SK-N-SH treated with all-trans-retinoic acid at 6 μM for 48 hours (cell line): ENCODE results near the gene THRB.

Source experiments
- ATAC-seq: fragments of 200-7000 bp; cut with Tn5 transposase; 3 replicates; pipeline ENCODE4 v1.9.1; 2020; ENCODE audit warnings: mild to moderate bottlenecking, moderate library complexity
- ARNTL ChIP-seq: fragments of 450-650 bp; formaldehyde crosslinking; IDR thresholded peaks from 2 replicates; pipeline ENCODE4 v1.5.0; 2020; ENCODE audit warnings: low read depth, mild to moderate bottlenecking, moderate library complexity, borderline replicate concordance
- BACH2 ChIP-seq: fragments of 250-450 bp; sonication (Bioruptor Pico); IDR thresholded peaks from 2 replicates; pipeline ENCODE4 v1.9.0; 2021; ENCODE audit warnings: mild to moderate bottlenecking, borderline replicate concordance
- CREB5 ChIP-seq: fragments of 250-450 bp; sonication (Bioruptor Pico); IDR thresholded peaks from 2 replicates; pipeline ENCODE4 v1.5.1; 2020; ENCODE audit warnings: low read depth, mild to moderate bottlenecking, moderate library complexity
- CSDC2 ChIP-seq: fragments of 250-450 bp; sonication (Bioruptor Pico); IDR thresholded peaks from 2 replicates; pipeline ENCODE4 v1.5.0; 2020; ENCODE audit warnings: mild to moderate bottlenecking, moderate library complexity
- CSRNP3 ChIP-seq: fragments of 250-450 bp; sonication (Bioruptor Pico); IDR thresholded peaks from 2 replicates; pipeline ENCODE4 v1.5.1; 2021; ENCODE audit warnings: mild to moderate bottlenecking, moderate library complexity
- ESRRG ChIP-seq: fragments of 250-450 bp; sonication (Bioruptor Pico); IDR thresholded peaks from 2 replicates; pipeline ENCODE4 v1.6.1; 2021; ENCODE audit warnings: mild to moderate bottlenecking
- ISL1 ChIP-seq: fragments of 250-450 bp; sonication (Bioruptor Pico); IDR thresholded peaks from 2 replicates; pipeline ENCODE4 v2.1.2; 2022; ENCODE audit warnings: mild to moderate bottlenecking, moderate library complexity
- OSR1 ChIP-seq: fragments of 250-450 bp; sonication (Bioruptor Pico); IDR thresholded peaks from 2 replicates; pipeline ENCODE4 v1.8.0; 2022; ENCODE audit warnings: moderate library complexity, mild to moderate bottlenecking, inconsistent platforms
- PPARA ChIP-seq: fragments of 250-450 bp; sonication (Bioruptor Pico); IDR thresholded peaks from 2 replicates; pipeline ENCODE4 v1.5.0; 2020; ENCODE audit warnings: mild to moderate bottlenecking, borderline replicate concordance
- SNAI2 ChIP-seq: fragments of 250-450 bp; sonication (Bioruptor Pico); IDR thresholded peaks from 2 replicates; pipeline ENCODE4 v1.5.0; 2020; ENCODE audit warnings: mild to moderate bottlenecking, moderate library complexity
- TOX ChIP-seq: fragments of 250-450 bp; sonication (Bioruptor Pico); IDR thresholded peaks from 2 replicates; pipeline ENCODE4 v1.8.0; 2021; ENCODE audit warnings: mild to moderate bottlenecking, moderate library complexity, borderline replicate concordance
- TSHZ2 ChIP-seq: fragments of 250-450 bp; sonication (Bioruptor Pico); IDR thresholded peaks from 2 replicates; pipeline ENCODE4 v1.5.0; 2020; ENCODE audit warnings: mild to moderate bottlenecking, moderate library complexity
- ZC3H10 ChIP-seq: fragments of 250-450 bp; sonication (Bioruptor Pico); IDR thresholded peaks from 2 replicates; pipeline ENCODE4 v1.5.1; 2021; ENCODE audit warnings: mild to moderate bottlenecking, moderate library complexity
- ZFP3 ChIP-seq: fragments of 250-450 bp; sonication (Bioruptor Pico); IDR thresholded peaks from 2 replicates; pipeline ENCODE4 v1.5.0; 2020; ENCODE audit warnings: mild to moderate bottlenecking, moderate library complexity
- ZFP30 ChIP-seq: fragments of 450-650 bp; formaldehyde crosslinking; IDR thresholded peaks from 2 replicates; pipeline ENCODE4 v1.5.0; 2022; ENCODE audit warnings: mild to moderate bottlenecking, moderate library complexity
- ZNF565 ChIP-seq: fragments of 450-650 bp; formaldehyde crosslinking; conservative IDR thresholded peaks from 2 replicates; pipeline ENCODE4 v1.5.0; 2020; ENCODE audit warnings: low read depth, mild to moderate bottlenecking, moderate library complexity
- ZNF70 ChIP-seq: fragments of 450-650 bp; formaldehyde crosslinking; IDR thresholded peaks from 2 replicates; pipeline ENCODE4 v1.5.0; 2020; ENCODE audit warnings: mild to moderate bottlenecking, moderate library complexity
- ZNF8 ChIP-seq: fragments of 450-650 bp; formaldehyde crosslinking; IDR thresholded peaks from 2 replicates; pipeline ENCODE4 v1.5.0; 2020; ENCODE audit warnings: mild to moderate bottlenecking, moderate library complexity

Gene THRB

GRCh38 chr3:24225385-24225950, 269.2 kb downstream of the THRB start:
- no peak for ATAC-seq
- TF ChIP-seq CREB5 (CRISPR knock-in tag) = no peak
- no peak for TF ChIP-seq PPARA (CRISPR knock-in tag)
- TF ChIP-seq ZNF8 (CRISPR knock-in tag) = no peak
- no peak for TF ChIP-seq ZC3H10 (CRISPR knock-in tag)
- no peak for TF ChIP-seq ZFP30 (CRISPR knock-in tag)
- no peak for TF ChIP-seq BACH2 (CRISPR knock-in tag)
- TF ChIP-seq TSHZ2 = no peak
- TF ChIP-seq CSRNP3 (CRISPR knock-in tag) = no peak
- no peak for TF ChIP-seq CSDC2 (CRISPR knock-in tag)
- no peak for TF ChIP-seq ZNF70
- TF ChIP-seq ISL1 = no peak
- no peak for TF ChIP-seq TOX (CRISPR knock-in tag)
- no peak for TF ChIP-seq ARNTL (CRISPR knock-in tag)
- no peak for TF ChIP-seq OSR1 (CRISPR knock-in tag)
- TF ChIP-seq, all 23 proteins: peak for 0

- no peak for TF ChIP-seq ISL1
- no peak for TF ChIP-seq PPARA (CRISPR knock-in tag)
- no peak for TF ChIP-seq ZNF8 (CRISPR knock-in tag)
- no peak for TF ChIP-seq SNAI2 (CRISPR knock-in tag)
- no peak for TF ChIP-seq ZFP3 (CRISPR knock-in tag)
- no peak for TF ChIP-seq ESRRG
- TF ChIP-seq CREB5 (CRISPR knock-in tag) = no peak
- no peak for TF ChIP-seq ZC3H10 (CRISPR knock-in tag)
- no peak for TF ChIP-seq ZFP30 (CRISPR knock-in tag)
- TF ChIP-seq, all 23 proteins: peak for 0
- no peak for ATAC-seq
Measured at GRCh38 chr3:24224666-24225384, 269.8 kb downstream of the THRB start.

GRCh38 chr3:24222165-24222805, 272.4 kb downstream of the THRB start:
- no peak for TF ChIP-seq ARNTL (CRISPR knock-in tag)
- TF ChIP-seq ZNF565 (CRISPR knock-in tag) = no peak
- TF ChIP-seq CSDC2 (CRISPR knock-in tag) = no peak
- TF ChIP-seq TSHZ2 = no peak
- TF ChIP-seq CREB5 (CRISPR knock-in tag) = no peak
- no peak for TF ChIP-seq ESRRG
- no peak for TF ChIP-seq PPARA (CRISPR knock-in tag)
- ATAC-seq = no peak
